ENCODE data around the gene P4HA3. TPM values are rescaled to one million over a fixed set of nuclear protein-coding genes. Genes with fewer than 3 reads are reported as not detected.
A peak's percentile ranks its signal among the peaks of the same experiment; 100 is the strongest.

P4HA3 gene
- total RNA-seq, 3 donors from 2014 or later (not counting 1 experiment from before 2014, with no cell fraction given), result not detected

DNA sequence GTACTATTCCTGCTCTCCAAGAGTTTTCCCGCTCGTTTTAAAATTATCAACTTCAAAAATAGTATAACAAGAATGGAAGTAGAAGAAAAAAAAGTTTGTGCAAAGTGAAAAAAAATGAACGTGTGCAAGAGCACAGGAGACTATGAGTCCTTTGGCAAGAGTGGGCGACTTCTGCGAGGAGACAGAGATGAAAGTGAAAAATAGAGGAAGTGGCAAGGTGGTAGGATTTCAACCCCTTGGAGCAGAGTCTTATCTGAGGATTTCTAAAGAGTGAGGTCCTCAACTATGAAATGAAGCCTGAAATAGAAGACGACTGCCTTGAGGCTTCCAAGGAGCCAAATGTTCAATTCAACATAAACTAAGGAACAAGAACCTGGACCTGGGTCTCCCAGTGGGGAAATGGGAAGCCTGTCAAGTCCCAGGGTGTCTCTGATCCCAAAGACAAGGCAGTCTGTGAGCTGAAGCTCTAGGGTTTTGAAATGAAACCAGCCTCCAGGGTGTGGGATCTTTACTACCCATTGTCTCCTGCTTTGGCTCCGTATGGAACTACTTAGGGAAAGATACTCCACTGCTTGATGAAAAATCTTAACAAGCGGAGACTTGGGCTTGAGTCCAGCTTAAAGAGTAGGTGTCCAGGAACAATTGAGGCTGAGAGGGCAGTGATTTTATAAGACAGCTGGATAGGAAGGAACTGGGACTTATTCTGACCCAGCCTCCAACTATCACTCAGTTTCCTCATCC is 4.8 kb downstream of the P4HA3 start:
- no peaks in the 10 kb centered on the region for H3K36me3 ChIP-seq (ENCODE audit: control insufficient read depth, insufficient read depth, low read length)
- Mint-ChIP-seq H3K9me3 (no peaks in the 10 kb centered on the region), H3K27me3 (ENCODE audit: low read depth in 2 of 2) (peaks cover 35 to 41% of the 10 kb centered on the region in 2 donors), H3K4me3 (no peak overlapping the region), H3K27ac (no peak overlapping the region), H3K36me3 (no peaks in the 10 kb centered on the region), H3K4me1 (peaks cover under 1 to 7% of the 10 kb centered on the region in 2 donors)
- no peak for ATAC-seq
- intact Hi-C loops (cut with micrococcal nuclease), result no loop called here
- TF ChIP-seq, protein P1, sequence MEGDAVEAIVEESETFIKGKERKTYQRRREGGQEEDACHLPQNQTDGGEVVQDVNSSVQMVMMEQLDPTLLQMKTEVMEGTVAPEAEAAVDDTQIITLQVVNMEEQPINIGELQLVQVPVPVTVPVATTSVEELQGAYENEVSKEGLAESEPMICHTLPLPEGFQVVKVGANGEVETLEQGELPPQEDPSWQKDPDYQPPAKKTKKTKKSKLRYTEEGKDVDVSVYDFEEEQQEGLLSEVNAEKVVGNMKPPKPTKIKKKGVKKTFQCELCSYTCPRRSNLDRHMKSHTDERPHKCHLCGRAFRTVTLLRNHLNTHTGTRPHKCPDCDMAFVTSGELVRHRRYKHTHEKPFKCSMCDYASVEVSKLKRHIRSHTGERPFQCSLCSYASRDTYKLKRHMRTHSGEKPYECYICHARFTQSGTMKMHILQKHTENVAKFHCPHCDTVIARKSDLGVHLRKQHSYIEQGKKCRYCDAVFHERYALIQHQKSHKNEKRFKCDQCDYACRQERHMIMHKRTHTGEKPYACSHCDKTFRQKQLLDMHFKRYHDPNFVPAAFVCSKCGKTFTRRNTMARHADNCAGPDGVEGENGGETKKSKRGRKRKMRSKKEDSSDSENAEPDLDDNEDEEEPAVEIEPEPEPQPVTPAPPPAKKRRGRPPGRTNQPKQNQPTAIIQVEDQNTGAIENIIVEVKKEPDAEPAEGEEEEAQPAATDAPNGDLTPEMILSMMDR (IDR thresholded peaks at IDR 0.05), result no peak
- H3K4me1 ChIP-seq (ENCODE audit: control insufficient read depth, insufficient read depth, low read length), result peaks cover 6% of the 10 kb centered on the region
- no peaks in the 10 kb centered on the region for H3K9me3 ChIP-seq (ENCODE audit: control insufficient read depth, insufficient read depth, low read length)
- peaks cover 18% of the 10 kb centered on the region for H3K27me3 ChIP-seq (ENCODE audit: control insufficient read depth, insufficient read depth, low read length)
- 40% methylated on average over 6 of the region's 8 CpGs for WGBS (ENCODE audit: insufficient coverage)
- no peak overlapping the region for H3K4me3 ChIP-seq (ENCODE audit: low read length)
- no peak for DNase-seq
- H3K27ac ChIP-seq (ENCODE audit: low read length), result no peak overlapping the region

DNA sequence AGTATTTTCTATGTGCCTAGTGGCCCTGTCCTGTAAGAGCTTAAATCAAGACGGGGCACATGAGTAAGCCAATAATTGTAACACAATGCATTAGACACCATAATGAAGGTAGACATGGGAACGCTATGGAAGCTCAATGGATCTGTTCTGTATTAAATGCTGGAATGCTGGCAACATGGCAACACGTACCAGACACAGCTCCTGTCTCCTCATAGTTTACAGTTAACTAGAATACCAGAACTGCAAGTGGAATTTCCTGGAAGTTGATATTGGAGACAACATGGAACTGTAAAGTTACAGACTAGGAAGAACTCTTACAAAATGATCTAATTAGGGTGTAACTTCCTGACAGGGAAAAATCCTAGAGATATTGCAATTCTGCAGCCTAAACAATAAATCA is 12.4 kb downstream of the P4HA3 start:
- DNase-seq (no peak), ATAC-seq (no peak)
- H3K4me3 ChIP-seq (ENCODE audit: low read length), result no peak overlapping the region
- no peaks in the 10 kb centered on the region for H3K4me1 ChIP-seq (ENCODE audit: control insufficient read depth, insufficient read depth, low read length)
- H3K9me3 ChIP-seq (ENCODE audit: control insufficient read depth, insufficient read depth, low read length), result no peaks in the 10 kb centered on the region
- no peaks in the 10 kb centered on the region for H3K36me3 Mint-ChIP-seq
- H3K4me3 Mint-ChIP-seq, result no peak overlapping the region
- H3K27ac Mint-ChIP-seq, result no peak overlapping the region
- TF ChIP-seq, protein P1 (IDR thresholded peaks at IDR 0.05), result no peak
- 88% methylated on average over 2 of the region's 3 CpGs for WGBS (ENCODE audit: insufficient coverage)
- H3K4me1 Mint-ChIP-seq, result no peaks in the 10 kb centered on the region
- H3K36me3 ChIP-seq (ENCODE audit: control insufficient read depth, insufficient read depth, low read length), result no peaks in the 10 kb centered on the region
- H3K27me3 ChIP-seq (ENCODE audit: control insufficient read depth, insufficient read depth, low read length), result peaks cover 2% of the 10 kb centered on the region
- peaks cover 13 to 26% of the 10 kb centered on the region in 2 donors for H3K27me3 Mint-ChIP-seq (ENCODE audit: low read depth in 2 of 2)
- no peaks in the 10 kb centered on the region for H3K9me3 Mint-ChIP-seq
- H3K27ac ChIP-seq (ENCODE audit: low read length), result no peak overlapping the region
- intact Hi-C loops (cut with micrococcal nuclease), result no loop called here

DNA sequence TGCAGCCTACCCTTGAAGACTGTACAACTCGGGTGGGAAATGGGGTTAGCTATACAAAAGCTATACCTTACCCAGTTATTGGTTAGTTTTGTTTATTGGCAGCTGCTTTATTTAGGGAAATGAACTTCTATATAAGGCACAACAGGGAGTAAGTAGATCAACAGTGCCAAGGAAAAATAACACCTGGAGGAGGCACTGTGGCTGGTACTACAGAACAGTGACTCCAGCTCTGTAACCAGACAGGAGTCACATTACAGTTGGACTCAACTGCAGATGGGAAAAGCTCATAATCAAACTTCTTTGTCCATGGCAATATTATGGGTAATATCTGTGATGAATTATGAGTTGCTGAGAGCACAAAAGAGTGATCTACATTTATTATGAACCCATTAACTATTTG is 14.0 kb downstream of the P4HA3 start:
- TF ChIP-seq, protein P1 (IDR thresholded peaks at IDR 0.05), result no peak
- Histone ChIP-seq H3K9me3 (ENCODE audit: control insufficient read depth, insufficient read depth, low read length) (no peaks in the 10 kb centered on the region), H3K4me3 (ENCODE audit: low read length) (no peak overlapping the region), H3K27me3 (ENCODE audit: control insufficient read depth, insufficient read depth, low read length) (peaks cover 2% of the 10 kb centered on the region), H3K4me1 (ENCODE audit: control insufficient read depth, insufficient read depth, low read length) (no peaks in the 10 kb centered on the region), H3K27ac (ENCODE audit: low read length) (no peak overlapping the region), H3K36me3 (ENCODE audit: control insufficient read depth, insufficient read depth, low read length) (no peaks in the 10 kb centered on the region)
- intact Hi-C loops (cut with micrococcal nuclease), result no loop called here
- H3K36me3 Mint-ChIP-seq, result no peaks in the 10 kb centered on the region
- DNase-seq (no peak), ATAC-seq (no peak)
- H3K4me1 Mint-ChIP-seq, result no peaks in the 10 kb centered on the region
- H3K9me3 Mint-ChIP-seq, result no peaks in the 10 kb centered on the region
- no peak overlapping the region for H3K27ac Mint-ChIP-seq
- H3K27me3 Mint-ChIP-seq (ENCODE audit: low read depth in 2 of 2), result peaks cover 21 to 32% of the 10 kb centered on the region in 2 donors
- WGBS (ENCODE audit: insufficient coverage), result no CpG with 5 or more reads among the region's 1 CpG
- H3K4me3 Mint-ChIP-seq, result no peak overlapping the region

DNA sequence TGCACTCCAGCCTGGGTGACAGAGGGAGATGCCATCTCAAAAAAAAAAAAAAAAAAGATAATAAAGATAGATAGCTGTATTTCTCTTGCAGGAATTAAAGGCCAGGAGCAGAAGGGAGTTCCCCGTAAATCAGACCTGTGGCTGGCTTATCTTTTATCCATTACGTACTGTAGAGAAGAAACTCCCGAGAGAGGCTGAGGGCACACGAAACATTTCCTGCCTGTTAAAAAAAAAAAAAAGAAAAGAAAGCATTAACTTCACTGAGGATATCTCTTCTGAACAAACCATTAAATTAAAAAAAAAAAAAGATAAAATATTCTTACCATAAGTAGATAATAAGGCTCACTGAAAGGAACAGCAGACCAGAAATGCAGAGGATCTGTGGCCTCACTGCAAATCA is 22.5 kb downstream of the P4HA3 start:
- Mint-ChIP-seq H3K27me3 (ENCODE audit: low read depth in 2 of 2) (peaks cover 19 to 23% of the 10 kb centered on the region in 2 donors), H3K9me3 (no peaks in the 10 kb centered on the region), H3K4me3 (no peak overlapping the region), H3K27ac (no peak overlapping the region), H3K36me3 (no peaks in the 10 kb centered on the region), H3K4me1 (no peaks in the 10 kb centered on the region)
- ATAC-seq (no peak), DNase-seq (peak in 1 of 2 donors; percentile 27)
- WGBS (ENCODE audit: insufficient coverage), result 38% methylated on average over 2 of the region's 4 CpGs
- H3K27ac ChIP-seq (ENCODE audit: low read length), result no peak overlapping the region
- H3K9me3 ChIP-seq (ENCODE audit: control insufficient read depth, insufficient read depth, low read length), result no peaks in the 10 kb centered on the region
- no peaks in the 10 kb centered on the region for H3K36me3 ChIP-seq (ENCODE audit: control insufficient read depth, insufficient read depth, low read length)
- intact Hi-C loops (cut with micrococcal nuclease), result no loop called here
- TF ChIP-seq, protein P1 (IDR thresholded peaks at IDR 0.05), result no peak
- H3K27me3 ChIP-seq (ENCODE audit: control insufficient read depth, insufficient read depth, low read length), result no peaks in the 10 kb centered on the region
- no peaks in the 10 kb centered on the region for H3K4me1 ChIP-seq (ENCODE audit: control insufficient read depth, insufficient read depth, low read length)
- H3K4me3 ChIP-seq (ENCODE audit: low read length), result no peak overlapping the region
